Measurements from ENCODE around the gene MINDY2.

Gene MINDY2, protein sequence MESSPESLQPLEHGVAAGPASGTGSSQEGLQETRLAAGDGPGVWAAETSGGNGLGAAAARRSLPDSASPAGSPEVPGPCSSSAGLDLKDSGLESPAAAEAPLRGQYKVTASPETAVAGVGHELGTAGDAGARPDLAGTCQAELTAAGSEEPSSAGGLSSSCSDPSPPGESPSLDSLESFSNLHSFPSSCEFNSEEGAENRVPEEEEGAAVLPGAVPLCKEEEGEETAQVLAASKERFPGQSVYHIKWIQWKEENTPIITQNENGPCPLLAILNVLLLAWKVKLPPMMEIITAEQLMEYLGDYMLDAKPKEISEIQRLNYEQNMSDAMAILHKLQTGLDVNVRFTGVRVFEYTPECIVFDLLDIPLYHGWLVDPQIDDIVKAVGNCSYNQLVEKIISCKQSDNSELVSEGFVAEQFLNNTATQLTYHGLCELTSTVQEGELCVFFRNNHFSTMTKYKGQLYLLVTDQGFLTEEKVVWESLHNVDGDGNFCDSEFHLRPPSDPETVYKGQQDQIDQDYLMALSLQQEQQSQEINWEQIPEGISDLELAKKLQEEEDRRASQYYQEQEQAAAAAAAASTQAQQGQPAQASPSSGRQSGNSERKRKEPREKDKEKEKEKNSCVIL

GRCh38 chr15:58770857-58771620, at the start of gene MINDY2:
Gene MINDY2, plus strand, starts transcription at chr15:58771302. Its CDS starts 94 bp downstream, at chr15:58771396.
- peak; percentile 97 for DNase-seq (ENCODE audit: low read depth)

GRCh38 chr15:58724466-58724865, 46.6 kb upstream of the MINDY2 start:
- no peak for DNase-seq (ENCODE audit: low read depth)

DNA sequence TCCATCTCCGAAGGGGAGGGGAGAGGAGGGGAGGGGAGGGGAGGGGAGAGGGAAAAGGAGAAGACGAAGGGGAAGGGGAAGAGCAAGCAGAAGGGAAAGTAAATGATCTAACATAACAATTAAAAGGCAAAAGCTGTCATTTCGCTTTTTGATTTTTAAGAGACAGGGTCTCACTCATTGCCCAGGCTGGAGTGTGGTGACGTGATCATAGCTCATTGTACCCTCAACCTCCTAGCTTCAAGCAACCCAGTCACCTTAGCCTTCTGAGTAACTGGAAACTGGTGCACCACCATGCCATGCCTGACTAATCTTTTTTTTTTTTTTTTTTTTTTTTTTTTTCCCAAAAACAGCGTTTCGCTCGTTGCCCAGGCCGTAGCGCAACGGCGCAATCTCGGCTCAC, 44.2 kb upstream of the MINDY2 start:
- DNase-seq (ENCODE audit: low read depth), result no peak

GRCh38 chr15:58731756-58732535, 39.2 kb upstream of the MINDY2 start:
- no peak for DNase-seq (ENCODE audit: low read depth)

- DNase-seq (ENCODE audit: low read depth), result no peak
These were observed 38.3 kb upstream of the MINDY2 start for GRCh38 chr15:58732625-58733363.

DNA sequence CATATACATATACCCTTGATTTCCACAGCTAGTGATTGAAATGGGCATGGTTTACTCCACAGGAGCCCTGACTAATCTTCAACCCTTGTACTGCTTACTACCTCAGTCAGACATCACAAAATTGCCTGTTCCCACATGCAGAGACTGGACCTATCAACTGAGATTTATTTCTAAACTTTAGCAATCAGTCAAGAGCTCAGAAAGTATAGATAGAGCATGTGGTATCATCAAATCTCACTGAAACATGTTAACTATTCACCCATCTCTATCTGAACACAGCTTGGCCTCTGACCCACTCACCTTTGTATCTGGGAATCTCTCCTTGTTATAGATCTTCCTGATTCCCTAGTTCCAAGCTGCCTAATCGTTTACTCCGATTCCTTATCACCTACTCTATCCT, 36.2 kb upstream of the MINDY2 start:
- no peak for DNase-seq (ENCODE audit: low read depth)

- no peak for DNase-seq (ENCODE audit: low read depth)
These were observed 35.0 kb upstream of the MINDY2 start for GRCh38 chr15:58736018-58736643.

- no peak for DNase-seq (ENCODE audit: low read depth)
These were observed 33.8 kb upstream of the MINDY2 start for GRCh38 chr15:58737298-58737697.

GRCh38 chr15:58738046-58738707, 32.9 kb upstream of the MINDY2 start:
- no peak for DNase-seq (ENCODE audit: low read depth)

DNA sequence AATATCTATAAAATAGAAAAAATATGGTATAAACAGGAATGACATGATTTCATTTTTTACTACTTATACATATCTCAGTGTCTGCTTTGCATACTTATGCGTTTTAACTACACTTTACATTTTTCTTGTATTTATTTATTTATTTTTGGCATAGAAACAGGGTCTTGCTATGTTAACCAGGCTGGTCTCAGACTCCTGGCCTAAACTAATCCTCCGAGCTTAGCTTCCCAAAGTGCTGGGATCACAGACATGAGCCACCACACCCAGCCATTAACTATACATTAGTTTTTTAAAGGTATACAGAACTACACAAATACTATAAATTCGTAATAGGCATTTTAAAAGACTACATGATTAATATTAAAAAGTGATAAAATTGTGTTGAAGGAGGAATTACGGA, 30.7 kb upstream of the MINDY2 start:
- DNase-seq (ENCODE audit: low read depth), result no peak

- no peak for DNase-seq (ENCODE audit: low read depth)
These were observed 30.1 kb upstream of the MINDY2 start for GRCh38 chr15:58741032-58741431.

DNA sequence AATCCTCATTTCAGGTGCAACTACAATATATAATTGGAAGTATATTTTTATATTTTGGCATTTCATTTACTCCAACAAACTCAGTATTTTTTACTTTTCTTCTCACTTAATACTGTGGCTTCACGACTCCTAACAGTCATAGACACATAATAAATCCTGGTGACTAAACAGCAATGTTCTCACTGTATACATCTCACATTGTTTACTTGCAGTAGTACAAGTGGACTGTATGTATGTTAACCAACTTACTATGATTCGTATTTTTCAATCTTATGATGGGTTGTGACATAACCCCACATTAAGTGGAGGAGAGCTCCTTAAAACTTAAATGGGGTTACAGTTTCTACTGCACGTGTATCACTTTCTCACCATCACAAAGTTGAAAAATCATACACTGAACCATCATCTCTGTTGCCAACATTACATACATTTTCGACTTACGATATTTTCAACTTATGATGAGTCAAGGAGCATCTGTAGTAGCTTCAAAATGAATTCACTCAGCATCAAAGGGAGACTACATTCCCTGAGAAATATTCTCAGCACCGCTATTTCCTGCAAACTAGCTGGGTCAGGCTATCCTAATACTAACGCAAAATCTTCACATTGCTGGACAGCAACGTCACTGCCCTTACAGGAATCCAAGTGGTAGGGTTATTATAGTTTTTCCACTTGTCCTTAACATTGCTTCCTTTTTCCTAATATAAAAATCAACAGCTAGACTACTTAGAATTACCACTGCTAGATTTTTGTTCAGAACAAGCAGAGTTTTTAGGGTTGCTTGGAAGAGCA, 28.9 kb upstream of the MINDY2 start:
- DNase-seq (ENCODE audit: low read depth), result no peak

DNA sequence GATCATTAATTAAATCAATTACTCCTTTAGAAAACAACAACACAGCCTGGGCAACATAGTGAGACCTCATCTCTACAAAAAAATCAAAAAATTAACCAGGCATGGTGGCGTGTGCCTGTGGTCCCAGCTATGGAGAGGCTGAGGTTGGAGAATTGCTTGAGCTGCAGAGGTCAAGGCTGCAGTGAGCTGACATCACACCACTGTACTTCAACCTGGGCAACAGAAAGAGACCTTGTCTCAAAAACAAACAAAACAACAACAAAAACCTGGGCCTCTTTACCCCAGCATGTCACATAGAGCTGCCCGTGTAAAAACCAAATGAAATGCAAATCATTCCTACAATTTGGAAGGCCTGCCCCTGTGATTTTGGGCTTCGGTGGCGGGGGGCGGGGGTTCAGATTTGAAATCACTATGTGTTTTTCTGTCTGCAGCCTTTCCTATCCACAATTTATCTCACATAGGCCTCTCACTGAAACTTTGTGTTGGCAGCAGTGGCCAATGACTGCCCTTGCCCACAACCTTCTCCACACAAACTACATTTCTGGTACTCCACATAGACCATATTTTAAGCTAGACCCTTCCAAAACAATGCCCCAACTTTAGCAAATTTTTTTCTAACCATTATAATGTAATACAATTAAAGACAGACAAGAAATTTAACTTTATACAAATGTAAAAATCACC, 28.1 kb upstream of the MINDY2 start:
- DNase-seq (ENCODE audit: low read depth), result no peak

- no peak for DNase-seq (ENCODE audit: low read depth)
These were observed 24.9 kb upstream of the MINDY2 start for GRCh38 chr15:58746174-58746573.

GRCh38 chr15:58748040-58748851, 22.9 kb upstream of the MINDY2 start:
- no peak for DNase-seq (ENCODE audit: low read depth)

DNA sequence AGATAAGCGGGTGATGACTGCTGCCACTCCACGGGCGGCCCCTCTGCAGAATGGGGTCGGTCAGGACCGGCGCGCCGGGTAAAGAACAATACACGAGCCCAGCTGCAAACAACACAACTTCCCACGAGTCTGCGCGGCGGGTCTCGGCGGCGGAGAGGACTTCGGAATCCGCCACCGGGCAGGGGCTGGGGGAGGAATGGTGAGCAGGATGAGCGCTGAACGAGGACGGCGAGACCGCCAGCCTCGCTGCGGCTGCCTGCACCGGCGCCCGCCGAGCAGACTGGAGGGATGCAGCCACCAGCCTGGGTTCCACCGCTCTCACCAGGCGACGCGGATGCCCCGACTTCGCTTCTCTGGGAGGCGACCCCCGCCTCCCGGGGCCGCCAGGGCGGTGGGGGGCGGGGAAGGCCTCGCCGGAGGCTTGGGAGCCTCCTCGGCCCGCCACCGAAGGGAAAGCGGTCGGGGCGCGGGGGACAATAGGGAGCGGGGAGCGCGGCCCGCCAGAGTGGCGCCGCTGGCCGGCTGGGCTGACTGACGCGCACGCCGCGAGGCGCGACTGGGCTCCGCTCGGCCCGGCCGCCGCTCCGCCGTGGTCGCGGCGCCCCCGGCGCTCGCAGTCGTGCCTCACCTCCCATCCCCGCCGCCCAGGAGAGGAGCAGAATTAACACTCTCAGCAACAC, 22.1 kb upstream of the MINDY2 start:
- no peak for DNase-seq (ENCODE audit: low read depth)

GRCh38 chr15:58749532-58750337, 21.4 kb upstream of the MINDY2 start, which contains the start of gene ADAM10:
Gene ADAM10, minus strand, starts transcription at chr15:58749707. Its CDS starts 173 bp downstream, at chr15:58749534.
- peak; percentile 99 for DNase-seq (ENCODE audit: low read depth)

Measured in fibroblast of the conjunctiva (primary cell).